ENCODE data around the gene NAPSA.
"Not testable (repeated sequence)": the region's sequence is repeated elsewhere in the genome, so short reads cannot be mapped to it uniquely, and the experiment has no call there.

The NAPSA gene

GRCh38 chr19:50365434-50366306, at the start of gene NAPSA:
Gene NAPSA (minus strand): TSS chr19:50365639. CDS start chr19:50365621, 18 bp downstream.
- no peak for DNase-seq (ENCODE audit: low spot score)

GRCh38 chr19:50413531-50413930, 48.1 kb upstream of the NAPSA start:
- DNase-seq (ENCODE audit: low spot score): no peak

GRCh38 chr19:50413096-50413495, 47.7 kb upstream of the NAPSA start:
- DNase-seq (ENCODE audit: low spot score): no peak

- DNase-seq (ENCODE audit: low spot score): no peak
Observed at GRCh38 chr19:50412419-50412818, 47.0 kb upstream of the NAPSA start.

- no peak for DNase-seq (ENCODE audit: low spot score)
Observed at GRCh38 chr19:50410109-50410508, 44.7 kb upstream of the NAPSA start.

- DNase-seq (ENCODE audit: low spot score): no peak
Observed at GRCh38 chr19:50409347-50409746, 43.9 kb upstream of the NAPSA start.

GRCh38 chr19:50406829-50407228, 41.4 kb upstream of the NAPSA start:
- DNase-seq (ENCODE audit: low spot score): no peak

- no peak for DNase-seq (ENCODE audit: low spot score)
Observed at GRCh38 chr19:50406156-50406820, 40.8 kb upstream of the NAPSA start.

- no peak for DNase-seq (ENCODE audit: low spot score)
Observed at GRCh38 chr19:50402544-50403301, 37.3 kb upstream of the NAPSA start.

GRCh38 chr19:50401605-50402450, 36.4 kb upstream of the NAPSA start:
- DNase-seq (ENCODE audit: low spot score): no peak

GRCh38 chr19:50399368-50399745, 33.9 kb upstream of the NAPSA start:
- no peak for DNase-seq (ENCODE audit: low spot score)

GRCh38 chr19:50398675-50399367, 33.4 kb upstream of the NAPSA start:
- no peak for DNase-seq (ENCODE audit: low spot score)

- DNase-seq (ENCODE audit: low spot score): no peak
Observed at GRCh38 chr19:50394017-50394416, 28.6 kb upstream of the NAPSA start.

GRCh38 chr19:50393589-50393988, 28.1 kb upstream of the NAPSA start:
- DNase-seq (ENCODE audit: low spot score): no peak

- no peak for DNase-seq (ENCODE audit: low spot score)
Observed at GRCh38 chr19:50392759-50393158, 27.3 kb upstream of the NAPSA start.

- not testable (repeated sequence) for DNase-seq (ENCODE audit: low spot score)
Observed at GRCh38 chr19:50390952-50391351, 25.5 kb upstream of the NAPSA start.

- not testable (repeated sequence) for DNase-seq (ENCODE audit: low spot score)
Observed at GRCh38 chr19:50390295-50390694, 24.9 kb upstream of the NAPSA start.

- DNase-seq (ENCODE audit: low spot score): no peak
Observed at GRCh38 chr19:50387868-50388245, 22.4 kb upstream of the NAPSA start.

- no peak for DNase-seq (ENCODE audit: low spot score)
Observed at GRCh38 chr19:50387176-50387867, 21.9 kb upstream of the NAPSA start.
